GM12801 (cell line): Measurements from ENCODE around the gene PGC.

Source experiments
- CTCF ChIP-seq: IDR thresholded peaks from one replicate; pipeline ENCODE4 v1.5.1; 2011; ENCODE audit warnings: control low read depth; ENCODE audit not compliant: insufficient read length; ENCODE audit errors: extremely low read depth

Gene PGC

GRCh38 chr6:41724228-41724580 lies 23.0 kb downstream of the PGC start:
- no peak for TF ChIP-seq CTCF

GRCh38 chr6:41723530-41724227 lies 23.5 kb downstream of the PGC start:
- no peak for TF ChIP-seq CTCF

- no peak for TF ChIP-seq CTCF
Measured at GRCh38 chr6:41722969-41723529, 24.1 kb downstream of the PGC start.

- no peak for TF ChIP-seq CTCF
Measured at GRCh38 chr6:41721414-41721813, 25.8 kb downstream of the PGC start.

- no peak for TF ChIP-seq CTCF
Measured at GRCh38 chr6:41720783-41721182, 26.4 kb downstream of the PGC start.

GRCh38 chr6:41720262-41720620 lies 27.0 kb downstream of the PGC start:
- TF ChIP-seq CTCF = no peak

- TF ChIP-seq CTCF = no peak
Measured at GRCh38 chr6:41719436-41720261, 27.5 kb downstream of the PGC start.
